ENCODE results near the gene JHY.
"Not testable (repeated sequence)": the region's sequence is repeated elsewhere in the genome, so short reads cannot be mapped to it uniquely, and the experiment has no call there.

The JHY gene

DNA sequence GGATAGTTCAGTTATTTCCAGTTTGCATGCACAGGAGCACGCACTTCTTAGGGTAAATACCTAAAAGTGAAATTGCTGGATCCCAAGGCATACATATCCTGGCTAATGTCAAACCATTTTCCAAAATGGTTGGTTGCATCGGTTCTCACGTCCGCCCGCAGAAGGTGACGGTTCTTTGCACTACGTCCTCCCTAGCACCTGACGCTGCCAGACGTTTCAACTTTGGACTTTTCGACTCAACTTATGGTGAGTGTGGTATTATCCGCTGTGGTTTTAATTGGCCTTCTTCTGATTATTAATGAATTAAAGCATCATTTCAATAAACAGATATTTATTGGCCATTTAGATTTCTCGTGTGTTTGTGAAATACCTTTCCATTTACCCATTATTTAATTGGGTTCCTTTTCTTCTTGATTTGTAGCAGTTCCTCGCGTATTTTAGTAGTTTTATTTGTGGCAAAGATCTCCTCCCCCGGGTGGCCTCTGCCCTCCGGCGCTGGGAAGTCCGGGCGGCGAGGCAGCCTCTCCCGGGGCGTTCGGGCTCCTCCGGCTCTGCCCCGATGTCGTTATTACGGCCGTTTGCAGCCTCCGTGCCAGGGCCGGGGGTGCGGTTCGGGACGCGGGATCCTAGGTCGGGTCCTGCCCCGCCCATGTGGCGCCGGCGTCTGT, at the start of gene JHY:
Gene JHY (plus strand): TSS at position 571 of the 668 bp plus-strand sequence. CDS start 3,091 bp downstream, outside the sequence.
- no peak for DNase-seq (ENCODE audit: low read depth)

DNA sequence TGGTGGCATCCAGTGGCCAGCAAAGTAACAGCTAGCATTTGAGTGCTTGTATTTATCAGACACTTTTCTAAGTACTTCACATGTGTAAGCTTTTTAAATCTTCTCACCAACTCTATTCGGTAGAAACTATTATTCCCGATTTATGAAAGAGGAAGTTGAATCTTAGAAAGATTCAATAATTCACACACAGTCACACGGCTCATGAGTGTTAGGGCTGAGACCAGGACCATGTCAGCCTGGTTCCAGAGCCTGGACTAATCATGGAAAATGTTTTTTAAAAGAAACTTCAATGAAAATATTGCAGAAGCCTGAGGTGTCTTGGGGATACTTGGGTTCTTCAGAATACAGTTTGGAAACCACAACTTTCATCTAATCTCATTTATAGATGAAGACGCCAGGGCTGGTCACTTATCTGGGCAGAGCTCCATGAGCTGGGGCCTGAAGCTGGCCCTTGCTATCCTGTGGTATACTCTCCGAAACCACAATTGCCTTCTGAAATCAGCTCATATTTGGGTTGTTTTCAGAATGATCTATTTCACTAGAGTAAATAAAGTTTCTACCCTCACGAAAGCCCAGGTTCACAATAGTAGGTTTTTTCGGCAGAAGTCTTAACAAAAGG, 48.6 kb upstream of the JHY start:
- DNase-seq (ENCODE audit: low read depth) = no peak

DNA sequence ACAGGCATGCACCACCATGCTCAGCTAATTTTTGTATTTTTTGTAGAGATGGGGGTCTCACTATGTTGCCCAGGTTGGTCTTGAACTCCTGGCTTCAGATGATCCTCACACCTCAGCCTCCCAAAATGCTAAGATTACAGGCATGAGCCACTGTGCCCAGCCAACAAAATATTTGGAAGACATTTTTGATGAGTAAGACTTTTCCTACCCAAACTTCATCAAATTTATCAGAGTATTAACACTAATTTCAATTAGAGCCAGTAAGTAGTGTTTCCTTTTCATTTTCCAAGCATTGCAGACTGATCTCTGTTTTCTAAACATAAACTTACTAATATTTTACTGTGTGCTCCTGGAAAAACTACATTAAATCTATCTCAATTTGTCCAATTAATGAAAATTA, 45.6 kb upstream of the JHY start:
- no peak for DNase-seq (ENCODE audit: low read depth)

DNA sequence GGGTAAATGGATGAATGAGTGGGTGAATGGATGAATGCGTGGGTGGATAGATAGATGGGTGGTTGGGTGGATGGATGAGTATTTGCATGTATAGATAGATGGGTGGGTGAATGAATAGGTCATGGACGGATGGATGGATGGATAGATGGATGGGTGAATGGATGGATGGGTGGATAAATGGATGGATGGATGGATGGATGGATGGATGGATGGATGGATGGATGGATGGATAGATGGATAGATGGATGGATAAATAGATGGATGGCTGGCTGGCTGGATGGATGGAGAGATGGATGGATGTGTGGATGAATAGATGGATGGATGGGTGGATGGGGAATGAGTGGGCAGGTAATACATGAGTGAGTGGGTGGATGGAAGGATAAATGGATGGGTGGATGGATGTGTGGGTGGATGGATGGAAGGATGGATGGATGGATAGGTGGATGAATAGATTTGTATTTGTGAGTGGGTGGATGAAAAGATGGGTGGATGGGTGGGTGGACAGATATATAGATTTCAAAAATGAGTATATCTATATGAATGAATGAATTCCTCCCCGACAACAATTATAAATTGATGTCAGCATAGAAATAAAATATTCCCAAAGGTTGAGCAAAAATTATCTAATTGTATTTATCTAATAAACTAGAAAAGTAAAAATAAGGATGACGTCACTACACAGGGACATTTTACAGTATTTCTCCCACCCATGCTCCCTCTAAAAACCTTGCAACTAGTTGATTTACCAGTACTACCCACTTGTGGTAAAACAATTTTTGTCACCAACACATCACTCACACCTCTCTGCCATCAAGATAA, 44.8 kb upstream of the JHY start:
- DNase-seq (ENCODE audit: low read depth) = no peak

DNA sequence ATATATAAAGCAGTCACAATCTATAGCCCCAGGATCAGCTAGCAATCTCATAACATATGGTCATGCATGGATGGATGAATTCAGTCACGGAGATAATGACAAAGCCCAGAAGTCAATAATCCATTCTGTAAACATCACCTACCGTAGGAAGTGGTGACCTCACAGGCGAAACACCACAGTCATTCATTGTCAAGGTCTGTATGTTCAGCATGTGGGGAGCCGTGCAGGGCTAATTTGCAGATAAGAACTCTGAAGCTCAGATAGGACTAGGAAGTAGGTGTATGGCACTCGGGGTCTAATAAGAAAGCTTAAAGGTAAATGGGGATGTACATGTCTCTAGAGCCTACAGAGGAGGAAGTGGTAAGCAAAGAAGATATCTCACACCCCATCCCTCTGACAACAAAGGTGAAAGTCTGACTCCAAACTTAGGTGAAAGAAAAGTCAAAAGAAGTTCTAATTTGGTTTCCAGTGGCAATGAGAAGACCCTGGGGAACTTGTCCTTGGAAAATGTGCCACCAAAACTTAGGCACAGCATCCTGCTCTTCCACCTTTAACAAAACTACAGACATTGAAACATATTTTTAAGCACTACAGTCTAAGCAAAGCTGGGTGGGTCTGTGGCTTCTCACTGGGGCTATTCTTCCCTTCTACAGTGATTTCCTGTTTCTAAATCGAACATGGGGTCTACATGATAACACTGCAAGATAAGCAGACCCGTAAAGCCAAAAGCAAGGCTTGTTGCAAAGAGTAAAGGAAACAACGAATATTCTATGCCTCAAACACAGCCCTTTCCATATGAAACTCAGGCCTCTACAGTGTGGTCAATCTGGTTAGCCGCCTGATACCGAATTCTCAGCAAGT, 39.0 kb upstream of the JHY start:
- DNase-seq (ENCODE audit: low read depth) = no peak

DNA sequence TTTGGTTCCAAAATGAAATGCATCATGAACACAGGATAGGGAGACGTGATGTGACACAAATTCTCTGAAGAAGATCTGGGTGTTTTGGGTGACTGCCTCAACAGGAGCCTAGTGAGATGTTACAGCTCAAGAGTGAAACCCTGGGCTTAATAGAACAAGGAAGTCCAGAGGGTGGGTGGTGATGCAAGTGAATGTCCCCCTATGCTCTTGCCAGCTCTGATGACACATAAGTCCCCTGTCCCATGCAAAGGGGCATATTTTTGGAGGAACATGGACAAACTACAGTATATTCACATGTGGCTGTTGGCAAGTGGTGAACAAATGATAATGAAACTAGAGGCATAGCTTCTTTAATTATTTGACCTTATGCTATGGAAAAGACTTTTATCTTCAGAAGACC, 35.1 kb upstream of the JHY start:
- DNase-seq (ENCODE audit: low read depth) = no peak

DNA sequence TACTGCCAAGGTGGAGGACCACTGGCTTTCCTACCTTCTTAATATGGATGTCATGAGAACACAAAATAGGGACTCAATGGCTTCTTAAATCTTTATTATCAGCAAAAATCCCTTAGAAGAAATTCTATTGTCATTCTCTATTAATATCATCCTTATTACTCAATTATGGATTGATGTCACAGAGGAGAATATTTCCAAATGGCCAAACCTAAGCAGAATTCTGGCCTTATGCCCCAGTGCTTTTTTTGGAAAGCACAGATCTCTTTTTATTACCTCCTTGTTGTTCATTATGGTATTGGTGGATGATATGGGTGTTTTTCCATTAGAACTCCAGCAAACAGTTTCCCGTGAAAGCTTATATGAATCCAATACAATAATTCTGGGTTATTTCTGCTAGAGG, 34.4 kb upstream of the JHY start:
- no peak for DNase-seq (ENCODE audit: low read depth)

DNA sequence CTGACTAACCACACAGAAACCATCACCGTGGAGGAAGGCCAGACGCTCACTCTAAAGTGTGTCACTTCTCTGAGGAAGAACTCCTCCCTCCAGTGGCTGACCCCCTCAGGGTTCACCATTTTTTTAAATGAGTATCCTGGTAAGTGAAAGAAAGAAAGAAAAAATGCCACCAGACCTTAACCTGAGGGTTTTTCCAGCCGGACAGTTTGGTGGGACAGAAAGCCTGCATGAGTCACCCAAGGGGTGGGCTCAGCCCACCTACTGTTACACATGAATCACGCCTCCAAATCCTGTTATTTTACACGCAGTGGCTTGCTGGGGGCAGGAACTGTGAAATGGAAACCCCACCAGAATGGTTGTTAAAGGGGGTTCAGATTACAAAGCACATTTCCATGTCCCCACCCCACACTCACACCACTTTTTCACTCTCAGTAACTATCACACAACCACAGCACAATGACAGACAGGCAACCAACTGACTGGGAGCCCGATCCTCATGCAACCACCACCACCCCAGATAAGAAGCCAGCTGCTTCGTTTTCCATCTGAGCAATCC, 32.4 kb upstream of the JHY start:
- DNase-seq (ENCODE audit: low read depth) = no peak

DNA sequence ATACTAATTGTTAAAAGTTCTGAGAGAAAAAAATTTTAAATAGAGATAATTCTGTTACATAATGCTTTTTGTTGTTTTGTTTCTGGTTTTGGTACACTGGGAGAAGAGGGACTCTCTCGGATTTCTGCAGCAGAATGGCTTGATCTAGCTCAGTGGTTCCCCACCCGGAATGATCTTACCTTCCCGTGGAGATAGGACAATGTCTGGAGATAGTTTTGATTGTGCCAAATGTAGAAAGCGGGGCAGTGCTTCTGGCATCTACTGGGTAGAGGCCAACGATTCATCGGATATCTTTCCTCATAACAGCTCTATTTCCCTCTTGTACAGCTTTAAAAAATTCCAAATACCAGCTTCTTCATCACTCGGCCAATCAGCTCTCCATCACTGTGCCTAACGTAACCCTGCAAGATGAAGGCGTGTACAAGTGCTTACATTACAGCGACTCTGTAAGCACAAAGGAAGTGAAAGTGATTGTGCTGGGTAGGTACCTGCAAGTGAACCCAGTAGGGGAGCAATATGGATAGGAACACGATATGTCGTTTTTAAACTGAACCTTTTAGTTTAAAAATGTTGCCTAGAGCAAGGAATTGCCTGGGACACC, 31.1 kb upstream of the JHY start:
- no peak for DNase-seq (ENCODE audit: low read depth)

DNA sequence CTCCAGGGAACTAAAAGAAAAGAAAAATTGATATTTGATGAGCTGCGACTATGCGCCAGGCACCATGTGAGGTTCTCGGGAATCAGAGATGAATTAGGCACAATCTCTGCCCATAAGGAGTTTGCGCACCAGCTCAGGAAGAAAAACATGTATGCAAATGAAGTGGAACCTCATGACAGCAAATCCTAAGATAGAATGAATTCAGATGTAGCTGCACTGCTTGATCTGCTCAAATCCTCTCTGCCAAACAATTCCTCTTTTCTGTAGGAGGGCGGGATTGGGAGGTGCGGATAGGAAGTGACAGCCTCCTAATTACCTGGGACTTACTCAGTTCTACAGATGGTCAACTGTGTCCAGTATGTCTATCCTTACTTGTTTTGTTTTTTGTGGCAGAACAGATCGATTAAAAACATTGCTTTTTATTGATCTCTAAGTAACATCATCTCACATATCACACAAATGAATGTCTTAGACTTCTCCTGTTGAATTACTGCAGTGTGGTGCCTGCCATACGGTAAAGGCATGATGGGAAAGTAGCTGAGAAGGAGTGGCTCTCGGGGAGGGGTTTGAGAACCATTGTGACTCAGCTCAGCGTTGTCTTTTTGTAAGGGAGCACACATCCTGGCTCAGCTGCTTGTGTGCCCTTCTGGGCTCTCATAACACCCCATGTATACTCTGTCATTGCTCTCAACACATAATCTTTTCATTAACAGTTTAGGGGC, 30.3 kb upstream of the JHY start:
- no peak for DNase-seq (ENCODE audit: low read depth)

DNA sequence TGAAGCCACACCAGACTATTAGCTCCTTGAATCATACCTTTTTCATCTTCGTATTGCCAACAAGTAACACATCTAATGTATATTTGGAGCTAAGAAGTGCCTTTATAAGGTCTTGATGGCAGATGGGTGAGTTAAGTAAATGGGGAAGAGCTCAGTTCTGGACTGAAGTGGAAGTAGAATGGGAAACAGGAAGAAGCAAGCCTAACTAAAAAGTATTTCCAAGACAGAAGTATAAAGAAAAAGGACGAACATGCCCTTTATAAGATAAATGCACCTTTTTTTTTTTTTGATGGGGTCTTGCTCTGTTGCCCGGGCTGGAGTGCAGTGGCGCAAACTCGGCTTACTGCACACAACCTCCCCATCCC, 29.8 kb upstream of the JHY start:
- DNase-seq (ENCODE audit: low read depth) = no peak

DNA sequence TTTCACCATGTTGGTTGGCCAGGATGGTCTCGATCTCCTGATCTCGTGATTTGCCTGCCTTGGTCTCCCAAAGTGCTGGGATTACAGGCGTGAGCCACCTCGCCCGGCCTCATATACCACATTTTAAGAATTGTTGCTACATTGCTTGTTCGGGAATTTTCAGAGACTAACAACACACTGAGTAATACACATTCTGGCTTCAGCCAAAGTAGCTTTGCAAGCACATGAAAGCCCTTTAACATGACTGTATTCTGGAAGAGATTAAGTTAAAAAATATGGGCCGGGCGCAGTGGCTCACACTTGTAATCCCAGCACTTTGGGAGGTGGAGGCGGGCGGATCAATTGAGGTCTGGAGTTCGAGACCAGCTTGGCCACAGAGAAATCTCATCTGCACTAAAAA, 29.3 kb upstream of the JHY start:
- DNase-seq (ENCODE audit: low read depth) = no peak

DNA sequence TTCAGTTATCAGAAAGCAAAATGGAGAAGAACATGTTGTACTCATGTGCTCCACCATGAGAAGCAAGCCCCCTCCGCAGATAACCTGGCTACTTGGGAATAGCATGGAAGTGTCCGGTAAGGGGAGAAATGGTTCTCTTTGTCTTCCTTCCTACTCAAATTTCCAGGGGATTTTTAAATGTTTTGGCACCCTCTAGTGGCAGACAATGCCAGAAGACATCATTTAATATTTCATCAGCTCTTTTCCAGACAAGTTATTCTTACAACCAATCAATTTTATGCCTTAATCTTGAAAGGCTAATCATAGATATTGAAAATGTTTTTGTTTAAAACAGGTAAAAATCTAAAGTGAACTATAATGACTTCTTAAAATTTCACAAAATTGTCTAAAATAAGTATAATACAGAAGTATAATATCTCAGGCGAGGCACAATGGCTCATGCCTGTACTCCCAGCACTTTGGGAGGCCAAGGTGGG, 28.6 kb upstream of the JHY start:
- peak; percentile 62 for DNase-seq (ENCODE audit: low read depth)

DNA sequence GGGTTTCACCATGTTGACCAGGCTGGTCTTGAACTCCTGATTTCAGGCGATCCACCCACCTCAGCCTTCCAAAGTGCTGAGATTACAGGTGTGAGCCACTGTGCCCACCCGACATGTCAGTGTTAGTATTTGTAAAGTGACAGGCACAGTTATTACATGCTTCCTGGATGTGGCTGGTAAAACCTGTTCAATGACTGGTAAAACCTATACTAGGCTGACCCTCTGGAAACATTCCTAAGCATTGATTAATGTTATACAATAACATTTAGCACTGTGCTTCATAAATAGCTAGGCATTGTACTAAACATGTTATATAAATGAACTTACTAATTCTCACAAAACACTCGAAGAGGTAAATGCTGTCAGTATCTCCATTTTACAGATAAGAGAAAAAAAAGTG, 20.9 kb upstream of the JHY start:
- DNase-seq (ENCODE audit: low read depth) = no peak

DNA sequence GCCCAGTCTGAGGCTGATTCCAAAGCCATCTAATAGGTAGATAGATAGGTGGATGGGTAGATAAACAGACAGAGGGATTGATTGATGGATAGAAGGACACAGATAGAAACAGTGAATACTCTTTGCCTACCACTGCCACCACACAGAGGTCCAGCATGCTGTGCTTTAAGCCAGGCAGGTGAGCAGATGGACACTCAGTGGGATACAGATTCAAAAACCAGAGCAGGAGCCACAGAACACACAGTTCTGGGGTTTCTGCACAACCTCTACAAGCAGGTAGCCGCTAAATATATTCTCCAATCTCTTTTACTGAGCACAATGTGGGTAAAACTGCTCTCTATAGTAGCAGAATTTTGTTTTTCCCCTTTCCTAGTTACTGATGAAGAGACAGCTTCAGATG, 20.5 kb upstream of the JHY start:
- no peak for DNase-seq (ENCODE audit: low read depth)

DNA sequence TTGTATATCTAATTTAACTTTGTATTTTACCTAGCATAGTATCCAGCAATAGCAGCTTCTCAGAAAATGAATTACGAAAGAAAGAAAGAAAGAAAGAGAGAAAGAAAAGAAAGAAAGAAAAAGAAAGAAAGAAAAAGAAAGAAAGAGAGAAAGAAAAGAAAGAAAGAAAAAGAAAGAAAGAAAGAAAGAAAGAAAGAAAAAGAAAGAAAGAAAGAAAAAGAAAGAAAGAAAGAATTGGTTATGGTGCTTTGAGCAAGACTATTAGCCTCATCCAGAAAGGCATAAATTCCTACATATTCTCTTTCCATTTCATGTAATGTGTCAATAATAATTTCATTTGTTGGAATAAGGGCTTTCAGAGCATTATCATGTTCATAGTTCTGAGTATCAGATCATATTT, 19.4 kb upstream of the JHY start:
- DNase-seq (ENCODE audit: low read depth) = not testable (repeated sequence)

DNA sequence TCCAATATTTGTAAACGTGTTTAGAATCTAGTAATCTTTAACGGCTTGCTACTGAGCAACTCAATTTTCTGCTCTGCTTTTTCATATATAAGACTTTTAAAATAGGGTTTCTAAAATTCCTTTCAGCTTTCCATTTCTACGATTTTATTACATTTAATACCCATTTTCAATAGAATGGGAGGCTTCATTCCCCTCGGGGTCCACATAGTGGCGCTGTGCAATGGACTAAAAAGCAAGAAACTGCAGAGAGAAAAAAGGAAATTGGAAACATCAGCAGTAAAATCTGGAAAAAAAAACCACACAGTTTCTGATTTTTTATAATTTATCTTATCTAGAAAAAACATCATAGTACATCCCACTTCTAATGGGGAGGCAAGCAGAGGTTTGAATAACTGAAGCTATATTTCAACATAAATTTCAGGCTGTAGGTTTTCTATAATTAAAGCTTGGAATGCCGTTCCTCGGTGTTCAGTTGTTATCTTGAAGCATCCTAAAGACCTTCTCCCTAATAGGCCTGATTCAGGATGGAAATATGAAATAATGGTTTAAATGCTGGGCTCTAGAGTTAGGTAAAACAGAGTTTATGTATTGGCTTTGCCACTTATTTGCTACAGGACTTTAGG, 18.7 kb upstream of the JHY start:
- no peak for DNase-seq (ENCODE audit: low read depth)

DNA sequence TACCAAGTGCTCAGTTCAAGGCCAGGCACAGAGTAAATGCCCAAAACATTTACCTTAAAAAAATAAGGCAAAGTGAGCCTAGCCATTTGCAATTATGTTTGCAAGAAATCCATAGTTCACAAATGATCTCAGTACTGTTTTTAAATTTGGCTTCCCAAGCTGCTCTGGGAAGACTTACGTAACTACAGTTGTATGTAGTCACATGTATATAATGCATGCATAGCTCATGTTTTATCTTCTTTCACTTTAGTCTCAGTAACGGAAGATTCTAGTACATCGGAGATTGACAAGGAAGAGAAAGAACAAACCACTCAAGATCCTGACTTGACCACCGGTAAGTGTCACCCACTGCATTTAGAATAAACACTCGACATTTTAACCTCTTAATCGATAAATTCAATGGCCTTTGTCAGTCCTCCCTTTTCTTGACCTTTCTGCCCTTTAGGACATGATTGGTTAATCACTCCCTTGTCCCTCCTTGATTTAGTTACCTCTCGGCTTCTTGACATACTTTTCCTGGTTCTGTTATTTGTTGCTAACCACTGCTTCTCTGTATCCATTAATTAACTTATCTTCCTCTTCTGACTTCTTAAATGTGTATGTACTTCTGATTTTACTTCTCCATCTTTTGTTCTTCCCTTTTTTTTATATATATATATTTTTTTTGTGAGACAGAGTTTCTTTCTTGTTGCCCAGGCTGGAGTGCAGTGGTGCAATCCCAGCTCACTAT, 18.0 kb upstream of the JHY start:
- DNase-seq (ENCODE audit: low read depth) = no peak

DNA sequence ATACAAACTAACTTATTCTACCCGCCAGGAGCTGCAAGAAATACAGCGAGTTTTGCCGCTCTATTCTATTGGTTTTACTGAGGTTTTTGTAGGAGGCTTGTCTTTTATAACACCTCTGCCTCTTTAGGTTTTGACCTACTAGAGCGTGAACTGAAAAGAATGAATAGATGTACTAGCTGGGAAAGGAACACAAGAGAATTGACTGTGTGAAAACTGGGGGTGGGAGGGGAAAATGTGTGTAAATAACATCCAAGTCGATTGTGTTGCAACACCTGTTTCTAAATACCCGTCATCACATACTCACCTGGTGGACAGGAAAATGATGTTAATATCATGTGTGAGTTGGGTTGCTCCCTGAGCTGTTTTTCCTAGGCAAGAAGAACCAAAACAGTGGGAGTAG, 12.9 kb upstream of the JHY start:
- DNase-seq (ENCODE audit: low read depth) = no peak

DNA sequence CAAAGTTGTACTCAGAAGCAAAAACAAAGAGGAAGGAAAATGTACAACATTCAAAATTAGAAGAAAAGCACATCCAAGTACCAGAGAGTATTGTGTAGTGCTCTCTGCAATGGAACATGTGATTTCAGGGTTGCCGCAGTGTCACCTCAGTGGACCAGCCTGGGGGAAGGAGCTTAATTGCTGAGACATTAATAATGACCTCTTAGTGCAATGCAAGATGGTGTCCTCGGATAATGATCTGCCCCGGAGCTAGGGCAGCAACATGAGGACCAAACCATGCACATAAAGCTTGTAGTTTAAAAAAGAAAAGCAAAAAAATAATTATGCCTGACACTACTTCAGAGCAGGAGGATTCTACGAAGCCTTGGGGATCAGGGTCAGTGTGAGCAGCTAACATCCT, 11.3 kb upstream of the JHY start:
- no peak for DNase-seq (ENCODE audit: low read depth)
